ENCODE results near the gene DPRX. TPM values are rescaled to one million over a fixed set of nuclear protein-coding genes. Genes with fewer than 3 reads are reported as not detected.

Gene DPRX
- polyA plus RNA-seq, 1 donor (not counting 4 experiments of a cell fraction or from before 2014, with no cell fraction given): not detected

- H3K36me3 ChIP-seq (ENCODE audit: control insufficient read depth in 2 of 2, extremely low read depth in 1 of 2, insufficient read depth in 2 of 2, low read length in 2 of 2): no peaks in the 10 kb centered on the region
- no peak overlapping the region for H2AFZ ChIP-seq (ENCODE audit: control insufficient read depth, low read length)
- dilution Hi-C loops (cut with MboI; ENCODE audit: extremely low pct_ligation_motif_present, low sequenced_read_pairs): no loop called here
- peaks cover 2% of the 10 kb centered on the region for H3K9me3 ChIP-seq (ENCODE audit: control insufficient read depth, low read depth, low read length)
- no peaks in the 10 kb centered on the region for H3K9me1 ChIP-seq (ENCODE audit: control insufficient read depth, extremely low read depth, insufficient read depth, low read length)
- no peak overlapping the region for H3K4me3 ChIP-seq (ENCODE audit: control insufficient read depth in 2 of 3, extremely low read depth in 1 of 3, insufficient read depth in 2 of 3, low read depth in 1 of 3, low read length in 3 of 3)
- no peak overlapping the region for H3K4me2 ChIP-seq (ENCODE audit: control insufficient read depth, extremely low read depth, insufficient read depth, low read depth, low read length)
- no peaks in the 10 kb centered on the region for H3K4me1 ChIP-seq (ENCODE audit: control insufficient read depth, extremely low read depth, insufficient read depth, low read length)
- no peaks in the 10 kb centered on the region for H3K27me3 ChIP-seq (ENCODE audit: control insufficient read depth, extremely low read depth, insufficient read depth, low read length)
- no peak overlapping the region for H3K9ac ChIP-seq (ENCODE audit: control insufficient read depth, extremely low read depth, insufficient read depth, low read length)
- no peak for TF ChIP-seq EZH2 (IDR thresholded peaks at IDR 0.05; ENCODE audit: low read length)
- no peak for TF ChIP-seq CTCF (optimal IDR thresholded peaks at IDR 0.05 in 1 of 3, IDR thresholded peaks at IDR 0.05 in 1 of 3, conservative IDR thresholded peaks at IDR 0.05 in 1 of 3; ENCODE audit: extremely low read depth in 1 of 3, insufficient read depth in 2 of 3, low read length in 3 of 3)
- no peak overlapping the region for H3K27ac ChIP-seq (ENCODE audit: control insufficient read depth, insufficient read depth, low read length)
- no peaks in the 10 kb centered on the region for H3K79me2 ChIP-seq (ENCODE audit: control insufficient read depth, insufficient read depth, low read length)
- no peak for FAIRE-seq
- no peaks in the 10 kb centered on the region for H4K20me1 ChIP-seq (ENCODE audit: control insufficient read depth, extremely low read depth, insufficient read depth, low read length)
- DNase-seq (ENCODE audit: low read depth, low spot score): no peak
These were observed 38.5 kb downstream of the DPRX start for GRCh38 chr19:53670345-53670744.

- Histone ChIP-seq H3K9ac (ENCODE audit: control insufficient read depth, extremely low read depth, insufficient read depth, low read length) (no peak overlapping the region), H2AFZ (ENCODE audit: control insufficient read depth, low read length) (no peak overlapping the region), H3K9me3 (ENCODE audit: control insufficient read depth, low read depth, low read length) (peaks cover 2% of the 10 kb centered on the region), H3K27me3 (ENCODE audit: control insufficient read depth, extremely low read depth, insufficient read depth, low read length) (no peaks in the 10 kb centered on the region), H3K36me3 (ENCODE audit: control insufficient read depth in 2 of 2, extremely low read depth in 1 of 2, insufficient read depth in 2 of 2, low read length in 2 of 2) (no peaks in the 10 kb centered on the region), H3K79me2 (ENCODE audit: control insufficient read depth, insufficient read depth, low read length) (no peaks in the 10 kb centered on the region), H3K4me2 (ENCODE audit: control insufficient read depth, extremely low read depth, insufficient read depth, low read depth, low read length) (no peak overlapping the region), H4K20me1 (ENCODE audit: control insufficient read depth, extremely low read depth, insufficient read depth, low read length) (no peaks in the 10 kb centered on the region), H3K4me3 (ENCODE audit: control insufficient read depth in 2 of 3, extremely low read depth in 1 of 3, insufficient read depth in 2 of 3, low read depth in 1 of 3, low read length in 3 of 3) (no peak overlapping the region), H3K4me1 (ENCODE audit: control insufficient read depth, extremely low read depth, insufficient read depth, low read length) (no peaks in the 10 kb centered on the region), H3K27ac (ENCODE audit: control insufficient read depth, insufficient read depth, low read length) (no peak overlapping the region), H3K9me1 (ENCODE audit: control insufficient read depth, extremely low read depth, insufficient read depth, low read length) (no peaks in the 10 kb centered on the region)
- FAIRE-seq (no peak), DNase-seq (ENCODE audit: low read depth, low spot score) (no peak)
- no peak for TF ChIP-seq CTCF (optimal IDR thresholded peaks at IDR 0.05 in 1 of 3, IDR thresholded peaks at IDR 0.05 in 1 of 3, conservative IDR thresholded peaks at IDR 0.05 in 1 of 3; ENCODE audit: extremely low read depth in 1 of 3, insufficient read depth in 2 of 3, low read length in 3 of 3)
- no peak for TF ChIP-seq EZH2 (IDR thresholded peaks at IDR 0.05; ENCODE audit: low read length)
- dilution Hi-C loops (cut with MboI; ENCODE audit: extremely low pct_ligation_motif_present, low sequenced_read_pairs): no loop called here
These were observed 39.9 kb downstream of the DPRX start for GRCh38 chr19:53671663-53672062.

Small RNAs within 50 kb of the gene (small RNA-seq; reads per million reads assigned to genes)
- gene MIR1323 (ENCODE audit: insufficient read length in 3 of 3, low read depth in 3 of 3, low replicate concordance in 1 of 3): 0 reads per million in 3 experiments
- 0 reads per million in 3 experiments for gene MIR498 (ENCODE audit: insufficient read length in 3 of 3, low read depth in 3 of 3, low replicate concordance in 1 of 3)
- gene MIR512-1 (ENCODE audit: insufficient read length in 3 of 3, low read depth in 3 of 3, low replicate concordance in 1 of 3): 0 reads per million in 3 experiments
- gene MIR512-2 (ENCODE audit: insufficient read length in 3 of 3, low read depth in 3 of 3, low replicate concordance in 1 of 3): 0 reads per million in 3 experiments
- gene MIR515-1 (ENCODE audit: insufficient read length in 3 of 3, low read depth in 3 of 3, low replicate concordance in 1 of 3): 0 reads per million in 3 experiments
- gene MIR515-2 (ENCODE audit: insufficient read length in 3 of 3, low read depth in 3 of 3, low replicate concordance in 1 of 3): 0 reads per million in 3 experiments
- gene MIR519C (ENCODE audit: insufficient read length in 3 of 3, low read depth in 3 of 3, low replicate concordance in 1 of 3): 0 to 0.33 (median 0) reads per million in 3 experiments
- 0 reads per million in 3 experiments for gene MIR519E (ENCODE audit: insufficient read length in 3 of 3, low read depth in 3 of 3, low replicate concordance in 1 of 3)
- gene MIR520E (ENCODE audit: insufficient read length in 3 of 3, low read depth in 3 of 3, low replicate concordance in 1 of 3): 0 reads per million in 3 experiments
- gene RNU6-698P (ENCODE audit: insufficient read length in 3 of 3, low read depth in 3 of 3, low replicate concordance in 1 of 3): 0 to 1.0 (median 1.0) reads per million in 3 experiments

Other genes starting within 250 kb of the DPRX start
- 4.6 to 5.9 TPM (median 5.2 TPM) in 3 replicates for gene ZNF765, start 236.8 kb upstream of the DPRX start, polyA plus RNA-seq
- 6.8 to 10.3 TPM (median 9.2 TPM) in 3 replicates for gene ZNF761, start 200.0 kb upstream of the DPRX start, polyA plus RNA-seq
- 1.5 to 2.5 TPM (median 2.1 TPM) in 3 replicates for gene ZNF813, start 164.3 kb upstream of the DPRX start, polyA plus RNA-seq
- gene ZNF331, start 93.9 kb upstream of the DPRX start, polyA plus RNA-seq: 3.6 to 5.1 TPM (median 4.5 TPM) in 3 replicates
- not detected in 3 replicates for gene NLRP12, start 192.3 kb downstream of the DPRX start, polyA plus RNA-seq
- gene MYADM, start 235.9 kb downstream of the DPRX start, polyA plus RNA-seq: 16.8 to 24.6 TPM (median 19.4 TPM) in 3 replicates